Spinal cord (tissue), 10 donors: Measurements from ENCODE around the gene PDE11A. TPM values are rescaled to one million over a fixed set of nuclear protein-coding genes. Genes with fewer than 3 reads are reported as not detected.

Source experiments
- DNase-seq, 6 donors: peaks; one replicate each; pipeline versions ENCODE4 v3.0.0 to v3.0.0-alpha.2; 2013 to 2015; ENCODE audit warnings: low spot score in 6 of 6, low read depth in 4 of 6
- H3K27ac ChIP-seq: one replicate; pipeline ENCODE4 v1.5.1; 2013; ENCODE audit warnings: low read depth, low read length, control low read depth
- H3K27me3 ChIP-seq: one replicate; pipeline ENCODE4 v1.6.1; 2013; ENCODE audit warnings: low read length; ENCODE audit not compliant: control insufficient read depth, insufficient read depth
- H3K36me3 ChIP-seq: one replicate; pipeline ENCODE4 v1.6.1; 2013; ENCODE audit warnings: low read length; ENCODE audit not compliant: control insufficient read depth, insufficient read depth
- H3K4me1 ChIP-seq: one replicate; pipeline ENCODE4 v1.6.1; 2013; ENCODE audit warnings: low read length; ENCODE audit not compliant: control insufficient read depth, insufficient read depth
- H3K4me3 ChIP-seq: one replicate; pipeline ENCODE4 v1.5.1; 2013; ENCODE audit warnings: low read depth, low read length, control low read depth
- H3K9me3 ChIP-seq: one replicate; pipeline ENCODE4 v1.6.1; 2013; ENCODE audit warnings: low read length; ENCODE audit not compliant: control insufficient read depth, insufficient read depth
- WGBS: methylation state at CpG from one replicate; pipeline ENCODE4 v1.1.5; 2013; ENCODE audit warnings: missing lambda C conversion rate; ENCODE audit not compliant: insufficient coverage; 5-methylcytosine and 5-hydroxymethylcytosine counted together
- polyA plus RNA-seq, 2 donors: library from polyadenylated mRNA; unstranded; fragments of 120-200 nt; gene quantifications; one replicate each; pipeline ENCODE4 v1.2.1, GENCODE V29; 2013; ENCODE audit not compliant: insufficient read length in 2 of 2
- total RNA-seq, 2 donors: library from RNA; depleted of rRNA in 1 of 2; stranded (reverse); fragments of 120-200 nt in 1 of 2; fragments of >200 nt in 1 of 2; gene quantifications; one replicate each; pipeline versions ENCODE4 v1.2.3 to v1.2.4, GENCODE V29; 2013 to 2014
- donor health status: healthy.

Gene PDE11A
- total and polyA plus RNA-seq, 4 donors, result 1.9 to 6.5 (median 2.1) TPM

- Histone ChIP-seq H3K9me3 (no peaks in the 10 kb centered on the region), H3K27me3 (no peaks in the 10 kb centered on the region), H3K4me1 (peaks cover 7% of the 10 kb centered on the region), H3K4me3 (no peak overlapping the region), H3K36me3 (no peaks in the 10 kb centered on the region), H3K27ac (no peak overlapping the region)
- WGBS, result 100% methylated on average over 1 of the region's 1 CpG
- no peak for DNase-seq
These were observed 483.4 kb downstream of the PDE11A start for GRCh38 chr2:177589186-177589585.

DNA sequence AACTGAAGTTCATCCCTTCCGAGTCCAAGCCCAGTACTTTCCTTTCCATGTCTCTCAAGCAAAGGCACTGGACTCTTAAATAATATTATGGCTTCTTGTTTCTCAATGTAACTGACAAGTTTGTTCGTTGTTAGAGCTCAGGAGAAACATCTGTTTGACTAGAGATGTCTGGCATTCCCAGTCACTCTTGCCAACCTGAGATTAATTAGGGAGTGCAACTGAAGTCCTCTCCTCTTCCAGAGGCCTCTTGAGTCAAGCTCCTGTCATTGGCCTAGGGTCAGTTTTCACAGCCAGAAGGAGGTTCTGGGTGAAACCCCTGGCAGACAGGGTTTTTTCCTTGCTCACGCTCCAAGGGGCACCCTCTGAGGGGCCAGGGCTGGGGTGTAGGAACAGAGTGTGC is 483.9 kb downstream of the PDE11A start:
- no peaks in the 10 kb centered on the region for H3K9me3 ChIP-seq
- peaks cover 7% of the 10 kb centered on the region for H3K4me1 ChIP-seq
- no peak overlapping the region for H3K4me3 ChIP-seq
- WGBS, result 88% methylated on average over 1 of the region's 3 CpGs
- no peak overlapping the region for H3K27ac ChIP-seq
- no peaks in the 10 kb centered on the region for H3K27me3 ChIP-seq
- H3K36me3 ChIP-seq, result no peaks in the 10 kb centered on the region
- DNase-seq, result no peak

DNA sequence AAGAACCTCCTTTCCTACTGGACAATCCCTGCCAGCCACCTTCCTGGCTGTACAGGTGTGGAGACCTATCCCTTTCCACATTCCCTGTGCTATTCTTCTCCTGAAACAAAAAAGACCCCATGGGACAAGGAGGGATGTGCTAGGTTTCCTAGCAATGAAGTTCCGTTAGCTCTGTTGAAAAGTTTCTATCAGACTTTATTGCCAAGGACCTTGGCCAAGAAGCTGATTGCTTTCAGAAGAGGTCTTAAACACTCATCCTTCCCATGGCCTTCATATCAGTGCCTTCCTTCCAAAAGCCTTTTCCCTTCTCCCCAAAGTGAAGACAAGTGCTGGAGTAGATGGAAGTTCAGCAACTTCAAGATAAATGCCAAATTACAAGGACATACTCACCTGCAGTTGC is 485.2 kb downstream of the PDE11A start:
- Histone ChIP-seq H3K27me3 (no peaks in the 10 kb centered on the region), H3K4me1 (peaks cover 7% of the 10 kb centered on the region), H3K9me3 (no peaks in the 10 kb centered on the region), H3K4me3 (no peak overlapping the region), H3K27ac (no peak overlapping the region), H3K36me3 (no peaks in the 10 kb centered on the region)
- no CpG with 5 or more reads among the region's 1 CpG for WGBS
- DNase-seq, result no peak

DNA sequence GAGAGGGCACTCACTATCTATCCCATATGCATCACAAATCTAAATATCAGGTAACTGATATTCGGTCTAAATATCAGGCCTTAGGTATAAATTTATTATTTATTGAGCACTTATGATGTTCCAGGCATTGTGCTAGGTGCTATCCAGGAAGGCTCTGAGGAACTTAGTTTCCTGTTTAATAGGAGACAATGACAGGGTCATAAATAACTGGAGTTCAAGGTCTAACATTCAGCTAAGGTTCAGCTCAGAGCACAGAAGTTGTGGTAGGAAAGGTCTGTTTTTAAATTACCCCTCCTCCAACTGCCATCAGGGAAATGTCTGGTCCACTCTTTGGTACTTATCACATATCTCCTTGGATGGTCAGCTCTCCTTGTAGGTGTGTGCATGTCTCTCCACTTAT is 486.4 kb downstream of the PDE11A start:
- H3K27ac ChIP-seq, result no peak overlapping the region
- WGBS, result no CpG with 5 or more reads among the region's 1 CpG
- H3K27me3 ChIP-seq, result no peaks in the 10 kb centered on the region
- no peaks in the 10 kb centered on the region for H3K36me3 ChIP-seq
- no peak overlapping the region for H3K4me3 ChIP-seq
- H3K4me1 ChIP-seq, result peaks cover 7% of the 10 kb centered on the region
- H3K9me3 ChIP-seq, result no peaks in the 10 kb centered on the region
- no peak for DNase-seq

DNA sequence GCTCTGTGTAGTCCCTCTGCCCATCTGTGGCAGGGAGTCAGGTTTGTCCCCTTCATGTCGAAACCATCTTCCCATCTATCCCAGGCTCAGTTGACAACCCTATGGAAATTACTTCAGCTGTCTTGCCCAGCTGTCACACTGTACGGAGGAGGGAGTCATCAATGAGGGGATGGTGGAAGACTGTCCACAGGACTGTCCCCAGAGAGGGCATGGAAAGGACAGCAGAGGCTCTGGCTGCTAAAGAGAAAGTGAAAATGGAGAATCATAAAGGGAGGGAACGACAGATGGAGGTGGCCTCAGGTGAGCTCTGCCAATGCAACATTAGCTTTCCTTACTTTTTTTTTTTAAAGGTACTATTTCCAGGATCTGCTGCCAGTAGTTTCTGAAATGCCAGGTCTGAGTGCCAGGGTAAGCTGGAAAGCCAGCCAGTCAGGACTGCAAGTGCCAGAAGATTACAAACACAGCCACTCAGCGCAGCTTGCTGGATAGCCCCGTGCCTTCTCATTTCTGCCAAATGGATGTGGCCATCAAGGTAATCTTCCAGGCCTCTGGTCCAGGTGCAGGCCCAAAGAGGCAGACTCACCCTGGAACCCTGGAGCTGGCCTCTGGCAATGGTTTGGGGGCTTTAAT is 487.2 kb downstream of the PDE11A start:
- H3K36me3 ChIP-seq, result no peaks in the 10 kb centered on the region
- WGBS, result 39% methylated on average over 3 of the region's 5 CpGs
- peak in 2 of 6 donors; percentile 50 to 62 for DNase-seq
- H3K9me3 ChIP-seq, result no peaks in the 10 kb centered on the region
- no peaks in the 10 kb centered on the region for H3K27me3 ChIP-seq
- H3K4me3 ChIP-seq, result no peak overlapping the region
- H3K4me1 ChIP-seq, result peaks cover 7% of the 10 kb centered on the region
- H3K27ac ChIP-seq, result no peak overlapping the region

DNA sequence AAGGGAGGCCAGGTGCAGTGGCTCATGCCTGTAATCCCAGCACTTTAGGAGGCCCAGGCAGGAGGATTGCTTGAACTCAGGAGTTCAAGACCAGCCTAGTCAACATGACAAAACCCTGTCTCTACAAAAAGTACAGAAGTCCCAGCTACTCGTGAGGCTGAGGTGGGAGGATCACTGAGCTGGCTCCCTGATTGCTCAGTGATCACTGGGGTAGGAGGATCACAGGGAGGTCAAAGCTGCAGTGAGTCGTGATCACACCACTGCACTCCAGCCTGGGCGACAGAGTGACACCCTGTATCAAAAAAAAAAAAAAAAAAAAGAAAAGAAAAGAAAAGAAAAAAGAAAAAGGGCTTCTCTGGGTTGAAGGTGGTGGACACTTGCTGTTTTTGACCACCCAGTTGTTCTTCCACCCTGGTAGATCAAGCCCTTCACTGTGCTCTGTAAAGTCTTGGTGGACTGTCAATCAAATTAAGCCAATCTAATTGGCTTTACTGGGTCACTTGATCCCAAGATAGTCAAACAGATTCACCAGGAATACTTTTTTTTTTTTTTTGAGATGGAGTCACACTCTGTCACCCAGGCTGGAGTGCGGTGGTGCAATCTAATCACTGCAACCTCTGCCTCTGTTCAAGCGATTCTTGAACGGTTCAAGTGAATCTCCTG is 488.4 kb downstream of the PDE11A start:
- H3K9me3 ChIP-seq, result no peaks in the 10 kb centered on the region
- no peak overlapping the region for H3K27ac ChIP-seq
- H3K4me1 ChIP-seq, result peaks cover 7% of the 10 kb centered on the region
- no peak for DNase-seq
- H3K27me3 ChIP-seq, result no peaks in the 10 kb centered on the region
- WGBS, result 92% methylated on average over 3 of the region's 6 CpGs
- H3K36me3 ChIP-seq, result no peaks in the 10 kb centered on the region
- H3K4me3 ChIP-seq, result no peak overlapping the region

DNA sequence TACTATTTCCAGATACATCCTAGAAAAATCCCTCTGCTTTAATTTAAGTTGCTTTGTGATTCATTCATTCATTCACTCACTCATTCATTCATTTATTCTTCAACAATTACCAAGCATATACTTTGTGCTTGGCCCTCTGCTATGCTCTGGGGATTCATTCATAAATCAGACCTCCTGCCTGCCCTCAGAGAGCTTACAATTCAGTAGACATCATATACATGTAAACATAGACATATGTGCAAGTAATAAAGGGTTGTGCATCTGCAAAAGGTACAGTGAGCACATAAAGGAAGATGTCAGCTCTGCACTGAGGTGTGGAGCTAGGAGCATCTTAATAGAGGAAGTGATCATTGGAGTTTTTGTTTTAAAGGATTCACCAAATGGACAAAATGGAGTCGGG is 490.6 kb downstream of the PDE11A start:
- no peak overlapping the region for H3K4me3 ChIP-seq
- no peaks in the 10 kb centered on the region for H3K27me3 ChIP-seq
- WGBS, result 100% methylated on average over 1 of the region's 1 CpG
- H3K27ac ChIP-seq, result no peak overlapping the region
- H3K4me1 ChIP-seq, result peaks cover 7% of the 10 kb centered on the region
- H3K9me3 ChIP-seq, result no peaks in the 10 kb centered on the region
- DNase-seq, result no peak
- H3K36me3 ChIP-seq, result no peaks in the 10 kb centered on the region

- 80% methylated on average over 3 of the region's 3 CpGs for WGBS
- DNase-seq, result no peak
- Histone ChIP-seq H3K4me3 (no peak overlapping the region), H3K4me1 (no peaks in the 10 kb centered on the region), H3K9me3 (no peaks in the 10 kb centered on the region), H3K27ac (no peak overlapping the region), H3K27me3 (no peaks in the 10 kb centered on the region), H3K36me3 (no peaks in the 10 kb centered on the region)
These were observed 493.0 kb downstream of the PDE11A start for GRCh38 chr2:177579486-177580036.

DNA sequence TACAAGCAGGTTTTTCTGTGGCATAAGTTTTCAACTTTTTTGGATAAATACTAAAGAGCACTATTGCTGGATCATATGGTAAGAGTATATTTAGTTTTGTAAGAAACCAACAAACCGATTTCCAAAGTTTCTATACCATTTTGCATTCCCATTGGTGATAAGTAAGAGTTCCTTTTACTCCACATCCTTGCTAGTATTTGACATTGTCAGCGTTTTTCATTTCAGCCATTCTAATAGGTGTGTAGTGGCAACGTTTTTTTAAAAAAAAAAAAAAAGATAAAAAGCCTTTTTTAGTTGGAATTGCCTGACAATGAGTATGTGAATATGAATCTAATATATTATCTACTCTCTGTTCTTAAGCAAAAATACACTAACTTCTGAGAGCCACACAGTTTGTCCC is 494.1 kb downstream of the PDE11A start:
- H3K4me3 ChIP-seq, result no peak overlapping the region
- H3K36me3 ChIP-seq, result no peaks in the 10 kb centered on the region
- H3K27me3 ChIP-seq, result no peaks in the 10 kb centered on the region
- peaks cover under 1% of the 10 kb centered on the region for H3K4me1 ChIP-seq
- no CpG with 5 or more reads among the region's 3 CpGs for WGBS
- no peak for DNase-seq
- H3K9me3 ChIP-seq, result no peaks in the 10 kb centered on the region
- H3K27ac ChIP-seq, result no peak overlapping the region

DNA sequence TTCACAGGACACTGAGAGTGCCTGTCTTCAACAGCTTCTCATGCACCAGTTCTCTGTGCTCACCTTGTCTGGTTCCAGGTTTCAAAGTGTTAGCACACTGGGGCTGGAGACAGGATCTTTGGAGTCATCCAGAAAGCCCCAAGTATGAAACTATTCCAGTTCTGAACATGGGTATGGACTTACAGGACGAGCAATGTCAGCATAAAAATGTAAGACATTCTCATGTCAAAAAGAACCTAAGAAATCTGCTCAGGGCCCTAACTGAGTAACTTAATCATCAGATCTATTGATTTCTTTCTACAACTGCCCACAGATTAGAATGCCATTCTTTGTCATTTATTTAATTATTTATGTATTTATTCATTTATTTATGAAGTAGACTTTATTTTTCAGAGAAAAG is 495.5 kb downstream of the PDE11A start:
- Histone ChIP-seq H3K4me1 (peaks cover 3% of the 10 kb centered on the region), H3K27me3 (no peaks in the 10 kb centered on the region), H3K27ac (no peak overlapping the region), H3K4me3 (no peak overlapping the region), H3K9me3 (no peaks in the 10 kb centered on the region), H3K36me3 (no peaks in the 10 kb centered on the region)
- DNase-seq, result no peak
- WGBS, result no CpG with 5 or more reads among the region's 1 CpG
